Measurements from ENCODE around the gene MAP1LC3B. TPM values are rescaled to one million over a fixed set of nuclear protein-coding genes. Genes with fewer than 3 reads are reported as not detected.
"Not testable (repeated sequence)": the region's sequence is repeated elsewhere in the genome, so short reads cannot be mapped to it uniquely, and the experiment has no call there.

Gene MAP1LC3B
- total RNA-seq, 2 experiments from 2014 or later = 49.7 to 62.1 TPM

GRCh38 chr16:87361916-87362619 is 30.1 kb upstream of the MAP1LC3B start:
- no peak overlapping the region for H3K27ac Mint-ChIP-seq
- H3K4me3 Mint-ChIP-seq = no peak overlapping the region
- intact Hi-C loops (cut with DNase I, micrococcal nuclease) = no loop called here
- H3K9me3 Mint-ChIP-seq (ENCODE audit: low read depth) = no peaks in the 10 kb centered on the region
- H3K36me3 Mint-ChIP-seq (ENCODE audit: low read depth) = peaks cover 31% of the 10 kb centered on the region
- CTCF ChIA-PET = interaction anchor here (0.7 kb wide), 1 partner anchor 11 kb away, joined by 4 read pairs; no protein-coding TSS in a partner anchor
- H3K27me3 Mint-ChIP-seq = no peaks in the 10 kb centered on the region
- no peak for ATAC-seq
- H3K4me1 Mint-ChIP-seq = peaks cover 20% of the 10 kb centered on the region
- POLR2A ChIA-PET = no interaction called here
- no peak for DNase-seq

- POLR2A ChIA-PET; H3K4me3 Mint-ChIP-seq; DNase-seq; H3K27ac Mint-ChIP-seq; H3K9me3 Mint-ChIP-seq (ENCODE audit: low read depth); CTCF ChIA-PET; intact Hi-C loops (cut with DNase I, micrococcal nuclease); H3K27me3 Mint-ChIP-seq; ATAC-seq: not testable (repeated sequence)
- Mint-ChIP-seq H3K4me1 (peaks cover 26% of the 10 kb centered on the region), H3K36me3 (ENCODE audit: low read depth) (peaks cover 30% of the 10 kb centered on the region)
Measured at GRCh38 chr16:87362828-87363559, 29.1 kb upstream of the MAP1LC3B start.

GRCh38 chr16:87363771-87364455 is 28.2 kb upstream of the MAP1LC3B start:
- peaks cover 35% of the 10 kb centered on the region for H3K4me1 Mint-ChIP-seq
- ChIA-PET POLR2A (interaction anchor here (0.6 kb wide), 2 partner anchors 70 to 312 kb away, joined by 3 to 4 read pairs; no protein-coding TSS in a partner anchor), CTCF (no interaction called here)
- intact Hi-C loops (cut with DNase I, micrococcal nuclease) = no loop called here
- peaks cover 21% of the 10 kb centered on the region for H3K36me3 Mint-ChIP-seq (ENCODE audit: low read depth)
- H3K27me3 Mint-ChIP-seq = no peaks in the 10 kb centered on the region
- H3K27ac Mint-ChIP-seq = no peak overlapping the region
- no peak overlapping the region for H3K4me3 Mint-ChIP-seq
- no peak for DNase-seq
- no peak for ATAC-seq
- no peaks in the 10 kb centered on the region for H3K9me3 Mint-ChIP-seq (ENCODE audit: low read depth)

GRCh38 chr16:87365021-87365713 is 27.0 kb upstream of the MAP1LC3B start:
- Mint-ChIP-seq H3K9me3 (ENCODE audit: low read depth) (no peaks in the 10 kb centered on the region), H3K4me3 (no peak overlapping the region), H3K27me3 (no peaks in the 10 kb centered on the region), H3K27ac (peak overlapping the region; percentile 47), H3K36me3 (ENCODE audit: low read depth) (peaks cover 13% of the 10 kb centered on the region), H3K4me1 (peaks cover 39% of the 10 kb centered on the region)
- ChIA-PET CTCF (no interaction called here), POLR2A (no interaction called here)
- intact Hi-C loops (cut with DNase I, micrococcal nuclease) = no loop called here
- DNase-seq (no peak), ATAC-seq (no peak)

- Mint-ChIP-seq H3K27me3 (no peaks in the 10 kb centered on the region), H3K27ac (no peak overlapping the region), H3K4me3 (no peak overlapping the region), H3K9me3 (ENCODE audit: low read depth) (no peaks in the 10 kb centered on the region), H3K4me1 (peaks cover 38% of the 10 kb centered on the region), H3K36me3 (ENCODE audit: low read depth) (peaks cover 11% of the 10 kb centered on the region)
- ChIA-PET CTCF (no interaction called here), POLR2A (no interaction called here)
- DNase-seq = no peak
- ATAC-seq = no peak
- intact Hi-C loops (cut with DNase I, micrococcal nuclease) = no loop called here
Measured at GRCh38 chr16:87366288-87366687, 25.8 kb upstream of the MAP1LC3B start.

- Mint-ChIP-seq H3K27me3 (no peaks in the 10 kb centered on the region), H3K4me1 (peaks cover 45% of the 10 kb centered on the region), H3K36me3 (ENCODE audit: low read depth) (peaks cover 11% of the 10 kb centered on the region), H3K9me3 (ENCODE audit: low read depth) (no peaks in the 10 kb centered on the region), H3K27ac (no peak overlapping the region), H3K4me3 (no peak overlapping the region)
- ATAC-seq = no peak
- DNase-seq = no peak
- CTCF ChIA-PET = no interaction called here
- POLR2A ChIA-PET = no interaction called here
- intact Hi-C loops (cut with DNase I, micrococcal nuclease) = no loop called here
Measured at GRCh38 chr16:87366930-87367329, 25.2 kb upstream of the MAP1LC3B start.

GRCh38 chr16:87367529-87367928 is 24.6 kb upstream of the MAP1LC3B start:
- Mint-ChIP-seq H3K4me1 (peaks cover 46% of the 10 kb centered on the region), H3K9me3 (ENCODE audit: low read depth) (no peaks in the 10 kb centered on the region), H3K36me3 (ENCODE audit: low read depth) (peaks cover 11% of the 10 kb centered on the region), H3K27ac (no peak overlapping the region), H3K27me3 (no peaks in the 10 kb centered on the region), H3K4me3 (no peak overlapping the region)
- intact Hi-C loops (cut with DNase I, micrococcal nuclease) = no loop called here
- CTCF ChIA-PET = no interaction called here
- no peak for ATAC-seq
- POLR2A ChIA-PET = no interaction called here
- no peak for DNase-seq

GRCh38 chr16:87368029-87368770 is 23.9 kb upstream of the MAP1LC3B start:
- CTCF ChIA-PET = no interaction called here
- peaks cover 46% of the 10 kb centered on the region for H3K4me1 Mint-ChIP-seq

GRCh38 chr16:87369117-87369765 is 22.9 kb upstream of the MAP1LC3B start:
- DNase-seq (no peak), ATAC-seq (no peak)
- intact Hi-C loops (cut with DNase I, micrococcal nuclease) = no loop called here
- peaks cover 11% of the 10 kb centered on the region for H3K36me3 Mint-ChIP-seq (ENCODE audit: low read depth)
- no peaks in the 10 kb centered on the region for H3K27me3 Mint-ChIP-seq
- ChIA-PET POLR2A (no interaction called here), CTCF (no interaction called here)
- H3K9me3 Mint-ChIP-seq (ENCODE audit: low read depth) = no peaks in the 10 kb centered on the region
- no peak overlapping the region for H3K4me3 Mint-ChIP-seq
- H3K27ac Mint-ChIP-seq = no peak overlapping the region
- peaks cover 48% of the 10 kb centered on the region for H3K4me1 Mint-ChIP-seq

More at GRCh38 chr16:87368029-87368770, 23.9 kb upstream of the MAP1LC3B start:
- ATAC-seq (no peak), DNase-seq (no peak)
- POLR2A ChIA-PET = no interaction called here
- Mint-ChIP-seq H3K9me3 (ENCODE audit: low read depth) (no peaks in the 10 kb centered on the region), H3K36me3 (ENCODE audit: low read depth) (peaks cover 11% of the 10 kb centered on the region), H3K27ac (peak overlapping the region; percentile 53), H3K4me3 (no peak overlapping the region), H3K27me3 (no peaks in the 10 kb centered on the region)
- intact Hi-C loops (cut with DNase I, micrococcal nuclease) = no loop called here

GRCh38 chr16:87369796-87370719 is 22.1 kb upstream of the MAP1LC3B start:
- DNase-seq (no peak), ATAC-seq (no peak)
- H3K27me3 Mint-ChIP-seq = no peaks in the 10 kb centered on the region
- no peak overlapping the region for H3K4me3 Mint-ChIP-seq
- peaks cover 9% of the 10 kb centered on the region for H3K36me3 Mint-ChIP-seq (ENCODE audit: low read depth)
- peaks cover 43% of the 10 kb centered on the region for H3K4me1 Mint-ChIP-seq
- no peak overlapping the region for H3K27ac Mint-ChIP-seq
- H3K9me3 Mint-ChIP-seq (ENCODE audit: low read depth) = no peaks in the 10 kb centered on the region
- intact Hi-C loops (cut with DNase I, micrococcal nuclease) = no loop called here
- CTCF ChIA-PET = no interaction called here
- POLR2A ChIA-PET = no interaction called here
